ENCODE measurements around the gene RNU2-63P.

- TF ChIP-seq EP300 (IDR thresholded peaks at IDR 0.05): no peak
- no peak for TF ChIP-seq CTCF (IDR thresholded peaks at IDR 0.05)
- TF ChIP-seq POLR2A (IDR thresholded peaks at IDR 0.05; ENCODE audit: low read depth): no peak
- TF ChIP-seq POLR2AphosphoS5 (IDR thresholded peaks at IDR 0.05): no peak
Measured at GRCh38 chr2:88022669-88022921, 6.2 kb upstream of the RNU2-63P start.

Measured in esophagus muscularis mucosa (tissue), 4 donors.